AG09319 (cell line): ENCODE data around the gene TMEM239.
"Not testable (repeated sequence)": the region's sequence is repeated elsewhere in the genome, so short reads cannot be mapped to it uniquely, and the experiment has no call there.

ENCODE experiments used
- DNase-seq: peaks from one replicate; pipeline ENCODE4 v3.0.0-alpha.2; 2010; ENCODE audit warnings: low read depth; ENCODE audit errors: extremely low read depth
- CTCF ChIP-seq: IDR thresholded peaks from 2 replicates; pipeline ENCODE4 v1.5.1; 2011; ENCODE audit warnings: low read depth, mild to moderate bottlenecking, inconsistent platforms, low read length, moderate library complexity

Gene TMEM239

DNA sequence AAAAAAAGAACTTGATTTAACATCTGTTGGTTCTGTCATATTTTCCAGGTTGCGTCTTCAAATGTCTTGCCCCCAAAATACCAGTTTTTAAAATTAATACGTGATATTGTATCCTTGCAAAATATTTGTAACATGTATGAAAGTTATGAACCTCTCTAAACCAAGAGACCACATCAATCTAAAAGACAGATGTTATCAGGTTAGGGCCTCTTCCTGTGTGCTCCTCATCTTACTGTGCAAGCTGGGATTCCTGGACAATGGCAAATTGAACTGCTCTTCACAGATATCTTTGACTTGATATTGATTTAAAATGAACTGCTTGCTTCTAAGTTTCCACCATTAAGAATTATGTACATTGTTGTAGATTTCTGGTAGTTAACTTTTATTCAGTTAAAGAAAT lies 9.6 kb downstream of the TMEM239 start:
- TF ChIP-seq CTCF = no peak
- no peak for DNase-seq

DNA sequence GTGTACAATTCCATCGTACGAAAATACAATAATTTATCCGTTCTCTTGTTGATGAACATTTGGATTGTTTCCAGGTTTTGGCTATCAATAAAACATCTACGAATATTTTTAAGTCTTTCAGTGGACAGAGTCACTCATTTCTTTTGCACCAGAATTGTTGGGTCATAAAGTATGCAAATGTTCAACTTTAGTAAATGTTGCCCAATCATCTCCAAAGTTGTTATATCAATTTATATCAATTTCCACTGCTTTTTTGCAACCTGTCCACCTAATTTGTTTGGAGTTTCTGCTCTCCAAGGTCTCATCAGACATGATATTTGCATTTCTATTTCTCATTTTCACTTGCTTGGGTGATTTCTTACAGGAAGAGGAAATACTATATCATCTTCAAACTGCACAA lies 10.5 kb downstream of the TMEM239 start:
- DNase-seq = no peak
- TF ChIP-seq CTCF = no peak

- TF ChIP-seq CTCF = no peak
- DNase-seq = no peak
Observed at GRCh38 chr20:2829376-2829775, 13.2 kb downstream of the TMEM239 start.

DNA sequence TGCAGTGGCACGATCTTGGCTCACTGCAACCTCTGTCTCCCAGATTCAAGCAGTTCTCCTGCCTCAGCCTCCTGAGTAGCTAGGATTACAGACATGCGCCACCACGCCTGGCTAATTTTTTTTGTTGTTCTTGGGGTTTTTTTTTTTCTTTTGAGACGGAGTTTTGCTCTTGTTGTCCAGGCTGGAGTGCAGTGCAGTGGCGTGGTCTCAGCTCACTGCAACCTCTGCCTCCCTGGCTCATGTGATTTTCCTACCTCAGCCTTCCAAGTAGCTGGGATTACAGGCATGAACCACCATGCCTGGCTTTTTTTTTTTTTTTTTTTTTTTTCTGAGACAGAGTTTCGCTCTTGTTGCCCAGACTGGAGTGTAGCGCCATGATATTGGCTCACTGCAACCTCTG lies 15.0 kb downstream of the TMEM239 start:
- not testable (repeated sequence) for DNase-seq

DNA sequence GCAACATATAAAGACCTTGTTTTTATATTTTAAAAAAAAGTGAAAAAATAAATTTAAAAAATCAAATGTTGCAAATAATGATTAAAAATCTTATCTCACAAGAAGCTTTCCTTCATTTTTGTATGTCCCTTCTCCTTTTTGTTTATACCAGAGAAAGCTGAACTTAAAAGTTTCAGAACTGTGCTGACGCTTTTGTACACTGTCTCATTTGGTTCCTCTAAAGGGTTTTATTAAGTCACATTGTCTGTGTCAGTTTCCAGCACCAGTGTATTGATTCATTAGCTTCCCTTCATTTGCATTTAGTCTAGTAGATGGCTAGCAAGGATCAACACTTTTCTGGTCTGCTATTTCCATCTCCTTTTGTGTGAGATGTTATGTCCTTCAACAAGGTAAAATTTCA lies 17.6 kb downstream of the TMEM239 start:
- no peak for DNase-seq
- TF ChIP-seq CTCF = no peak

GRCh38 chr20:2834401-2835110 lies 18.4 kb downstream of the TMEM239 start:
- no peak for DNase-seq
- no peak for TF ChIP-seq CTCF

GRCh38 chr20:2835331-2835796 lies 19.2 kb downstream of the TMEM239 start:
- TF ChIP-seq CTCF = no peak
- DNase-seq = no peak

DNA sequence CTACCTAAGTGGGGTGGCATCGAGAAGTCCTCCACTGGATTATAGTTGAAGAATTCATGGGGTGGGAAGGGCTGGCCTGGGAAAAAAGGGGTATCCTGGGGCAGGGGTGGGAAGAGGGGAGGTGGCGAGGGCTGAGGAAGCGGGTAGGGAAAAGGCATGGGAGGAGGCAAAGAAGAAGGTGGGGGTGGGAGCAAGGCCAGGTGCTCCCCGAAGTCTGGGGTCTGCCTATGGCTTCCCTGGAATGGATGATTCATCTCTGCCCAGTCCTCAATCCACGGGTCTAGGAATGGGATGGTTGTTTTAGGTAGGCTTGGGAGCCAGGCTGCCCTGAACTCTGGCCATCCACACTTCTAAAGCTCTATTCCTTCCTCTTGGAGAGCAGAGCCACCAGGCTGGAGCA lies 19.9 kb downstream of the TMEM239 start:
- no peak for TF ChIP-seq CTCF
- DNase-seq = no peak
